Muscle of leg (tissue), 11 donors: ENCODE measurements around the gene CNGB1. TPM values are rescaled to one million over a fixed set of nuclear protein-coding genes. Genes with fewer than 3 reads are reported as not detected.
"Not testable (repeated sequence)": the region's sequence is repeated elsewhere in the genome, so short reads cannot be mapped to it uniquely, and the experiment has no call there.

Experiments
- DNase-seq: peaks from one replicate; pipeline ENCODE4 v3.0.0; 2013
- H3K27ac ChIP-seq: one replicate; pipeline ENCODE4 v1.5.1; 2013; ENCODE audit warnings: mild to moderate bottlenecking, low read length, control low read depth
- H3K27me3 ChIP-seq: one replicate; pipeline ENCODE4 v1.6.1; 2013; ENCODE audit warnings: low read length; ENCODE audit not compliant: control insufficient read depth, insufficient read depth
- H3K36me3 ChIP-seq: one replicate; pipeline ENCODE4 v1.6.1; 2013; ENCODE audit warnings: low read length; ENCODE audit not compliant: control insufficient read depth, insufficient read depth
- H3K4me1 ChIP-seq: one replicate; pipeline ENCODE4 v1.6.1; 2013; ENCODE audit warnings: low read length; ENCODE audit not compliant: control insufficient read depth, insufficient read depth
- H3K4me3 ChIP-seq: one replicate; pipeline ENCODE4 v1.5.1; 2013; ENCODE audit warnings: low read length, control low read depth
- H3K9me3 ChIP-seq: replicated peaks from 2 replicates; pipeline ENCODE4 v1.6.1; 2013; ENCODE audit warnings: low read depth, low read length; ENCODE audit not compliant: control insufficient read depth
- WGBS: methylation state at CpG from one replicate; pipeline ENCODE4 v1.1.5; 2013; ENCODE audit warnings: missing lambda C conversion rate; ENCODE audit not compliant: insufficient coverage; 5-methylcytosine and 5-hydroxymethylcytosine counted together
- polyA plus RNA-seq, 8 donors: library from polyadenylated mRNA; unstranded; fragments of 120-200 nt; gene quantifications; one replicate each; pipeline versions ENCODE4 v1.2.1 to v1.2.3, GENCODE V29; 2013; ENCODE audit warnings: inconsistent platforms in 1 of 8, low replicate concordance in 1 of 8; ENCODE audit not compliant: insufficient read length in 8 of 8, insufficient read depth in 1 of 8
- total RNA-seq: library from RNA; stranded (reverse); fragments of 120-200 nt; gene quantifications from one replicate; pipeline ENCODE4 v1.2.4, GENCODE V29; 2013

The CNGB1 gene
- total and polyA plus RNA-seq, 9 donors: 0.03 to 1.6 (median 0.08) TPM; not detected in 3

- Histone ChIP-seq H3K4me1 (no peaks in the 10 kb centered on the region), H3K27ac (no peak overlapping the region), H3K36me3 (no peaks in the 10 kb centered on the region), H3K4me3 (no peak overlapping the region), H3K27me3 (peaks cover 20% of the 10 kb centered on the region), H3K9me3 (no peaks in the 10 kb centered on the region)
- DNase-seq: no peak
- 89% methylated on average over 5 of the region's 13 CpGs for WGBS
Observed at GRCh38 chr16:57868913-57869520, 101.9 kb downstream of the CNGB1 start.

DNA sequence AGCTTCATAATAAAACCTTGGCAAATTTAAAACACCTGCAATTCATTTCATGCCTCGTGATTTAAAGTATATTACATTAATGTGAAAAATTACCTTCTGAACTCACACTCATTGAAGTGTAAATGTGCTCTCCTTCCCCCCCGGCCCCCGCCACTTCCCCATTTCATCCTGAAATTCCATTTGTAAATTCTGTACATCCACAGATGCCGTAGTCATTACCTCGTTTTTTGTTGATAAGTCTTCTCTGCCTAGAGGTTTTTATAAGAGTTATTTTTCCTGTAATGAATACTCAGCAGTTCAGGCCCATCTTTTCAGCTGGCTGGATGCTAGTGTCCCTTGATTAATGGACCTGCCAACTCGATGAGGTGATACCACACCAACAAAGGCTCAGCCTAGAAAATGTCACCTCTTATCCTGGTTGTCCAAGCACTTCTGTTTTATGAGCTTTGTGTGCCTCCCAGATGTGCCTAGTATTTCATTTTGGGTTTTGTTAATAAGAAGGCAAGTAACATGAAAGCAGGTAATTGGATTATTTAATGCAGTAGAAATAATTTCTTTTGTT is 103.8 kb downstream of the CNGB1 start:
- Histone ChIP-seq H3K27me3 (peaks cover 5% of the 10 kb centered on the region), H3K4me3 (no peak overlapping the region), H3K4me1 (peaks cover 9% of the 10 kb centered on the region), H3K27ac (no peak overlapping the region), H3K9me3 (no peaks in the 10 kb centered on the region), H3K36me3 (no peaks in the 10 kb centered on the region)
- WGBS: no CpG with 5 or more reads among the region's 6 CpGs
- DNase-seq: no peak

DNA sequence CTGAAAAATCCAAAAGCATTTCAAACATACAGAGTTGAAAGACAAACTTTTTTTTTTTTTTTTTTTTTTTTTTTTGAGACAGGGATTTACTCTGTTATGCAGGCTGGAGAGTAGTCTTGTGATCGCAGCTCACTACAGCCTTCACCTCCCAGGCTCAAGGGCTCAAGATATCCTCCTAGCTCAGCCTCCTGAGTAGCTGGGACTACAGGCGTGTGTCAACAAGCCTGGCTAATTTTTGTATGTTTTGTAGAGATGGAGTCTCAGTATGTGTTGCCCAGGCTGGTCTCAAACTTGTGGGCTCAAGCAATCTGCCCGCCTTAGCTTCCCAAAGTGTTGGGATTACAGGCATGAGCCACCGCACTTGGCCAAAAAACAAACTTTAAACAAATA is 104.4 kb downstream of the CNGB1 start:
- no CpG with 5 or more reads among the region's 4 CpGs for WGBS
- peaks cover 2% of the 10 kb centered on the region for H3K27me3 ChIP-seq
- no peaks in the 10 kb centered on the region for H3K36me3 ChIP-seq
- no peak overlapping the region for H3K27ac ChIP-seq
- no peaks in the 10 kb centered on the region for H3K9me3 ChIP-seq
- peaks cover 9% of the 10 kb centered on the region for H3K4me1 ChIP-seq
- no peak overlapping the region for H3K4me3 ChIP-seq
- DNase-seq: no peak

GRCh38 chr16:57865746-57866528 is 105.0 kb downstream of the CNGB1 start:
- no peak for DNase-seq
- no peaks in the 10 kb centered on the region for H3K36me3 ChIP-seq
- H3K27me3 ChIP-seq: peaks cover 2% of the 10 kb centered on the region
- no peak overlapping the region for H3K4me3 ChIP-seq
- no peaks in the 10 kb centered on the region for H3K9me3 ChIP-seq
- H3K4me1 ChIP-seq: peaks cover 9% of the 10 kb centered on the region
- no peak overlapping the region for H3K27ac ChIP-seq
- no CpG with 5 or more reads among the region's 9 CpGs for WGBS

DNA sequence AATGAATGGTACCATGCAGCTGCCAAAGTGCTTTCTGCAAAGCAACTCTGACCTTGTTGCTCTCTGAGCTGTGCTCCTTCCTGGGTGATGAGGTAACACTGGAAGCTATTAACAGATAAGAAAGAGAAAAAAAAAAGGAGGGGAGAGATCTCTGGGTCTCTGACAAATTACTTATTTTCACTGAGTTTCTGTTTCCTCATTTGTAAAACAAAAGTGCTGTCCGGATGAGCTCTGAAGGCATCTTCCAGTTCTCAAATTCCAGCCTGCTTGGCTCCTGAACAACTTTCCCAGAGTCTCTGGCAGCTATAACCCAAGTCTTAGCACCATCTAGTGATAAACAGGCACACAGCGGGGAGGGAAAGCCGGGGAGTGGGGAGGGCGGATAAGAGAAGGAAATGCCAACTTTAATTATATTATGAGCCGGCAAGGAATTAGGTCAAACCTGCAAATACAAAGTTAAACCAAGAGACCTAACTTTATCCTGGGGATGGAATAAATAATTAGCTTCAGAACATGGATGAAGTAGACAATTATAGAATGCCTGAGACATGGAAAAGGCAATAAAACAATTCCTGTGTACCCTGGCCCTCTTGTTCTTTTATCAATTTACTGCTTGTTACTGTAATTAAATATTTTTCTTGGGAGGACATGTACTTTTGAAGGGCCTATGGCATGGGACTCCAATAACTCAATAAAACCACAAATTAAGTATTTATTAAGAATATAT is 107.3 kb downstream of the CNGB1 start:
- Histone ChIP-seq H3K4me1 (peaks cover 9% of the 10 kb centered on the region), H3K36me3 (no peaks in the 10 kb centered on the region), H3K4me3 (no peak overlapping the region), H3K9me3 (no peaks in the 10 kb centered on the region), H3K27me3 (peaks cover 2% of the 10 kb centered on the region), H3K27ac (peak overlapping the region; percentile 42)
- DNase-seq: peak; percentile 96
- WGBS: no CpG with 5 or more reads among the region's 5 CpGs

- Histone ChIP-seq H3K4me1 (peaks cover 12% of the 10 kb centered on the region), H3K27ac (peak overlapping the region; percentile 42), H3K27me3 (peaks cover 1% of the 10 kb centered on the region), H3K36me3 (no peaks in the 10 kb centered on the region), H3K4me3 (no peak overlapping the region), H3K9me3 (no peaks in the 10 kb centered on the region)
- peak; percentile 23 for DNase-seq
- WGBS: 46% methylated on average over 5 of the region's 9 CpGs
Observed at GRCh38 chr16:57862698-57863433, 108.1 kb downstream of the CNGB1 start.

DNA sequence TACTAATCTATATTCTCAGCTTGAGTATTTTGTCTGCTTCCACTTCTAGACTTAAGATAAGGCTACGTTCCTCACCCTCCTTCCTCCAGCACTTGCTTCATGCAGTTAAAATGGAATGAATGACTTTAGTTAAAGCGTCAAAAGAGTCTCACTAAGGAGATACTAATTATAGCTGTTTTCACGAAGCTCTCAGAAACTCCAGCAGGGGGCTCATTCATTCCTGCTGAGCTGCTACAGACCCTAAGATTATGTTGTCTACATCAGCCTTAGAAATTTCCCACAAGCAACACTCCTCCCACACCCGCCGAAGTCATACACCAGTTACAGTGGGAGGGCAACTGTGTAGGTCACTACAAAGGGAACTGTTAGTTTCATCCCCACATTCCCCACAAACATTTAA is 111.6 kb downstream of the CNGB1 start:
- Histone ChIP-seq H3K36me3 (no peaks in the 10 kb centered on the region), H3K4me1 (peaks cover 12% of the 10 kb centered on the region), H3K27ac (no peak overlapping the region), H3K27me3 (no peaks in the 10 kb centered on the region), H3K4me3 (no peak overlapping the region), H3K9me3 (peaks cover 6% of the 10 kb centered on the region)
- WGBS: no CpG with 5 or more reads among the region's 5 CpGs
- DNase-seq: no peak

GRCh38 chr16:57858635-57859034 is 112.3 kb downstream of the CNGB1 start:
- Histone ChIP-seq H3K4me1 (peaks cover 12% of the 10 kb centered on the region), H3K9me3 (peaks cover 6% of the 10 kb centered on the region), H3K4me3 (no peak overlapping the region), H3K27me3 (no peaks in the 10 kb centered on the region), H3K27ac (no peak overlapping the region), H3K36me3 (no peaks in the 10 kb centered on the region)
- WGBS: 40% methylated on average over 5 of the region's 8 CpGs
- no peak for DNase-seq

GRCh38 chr16:57857991-57858390 is 112.9 kb downstream of the CNGB1 start:
- H3K4me3 ChIP-seq, H3K36me3 ChIP-seq, H3K4me1 ChIP-seq, H3K27ac ChIP-seq, DNase-seq, H3K27me3 ChIP-seq, H3K9me3 ChIP-seq: not testable (repeated sequence)
- WGBS: 77% methylated on average over 3 of the region's 10 CpGs
